RWPE1 (cell line): ENCODE data around the gene SHH.

ENCODE experiments used
- CTCF ChIA-PET: fragments of 350-600 bp; sonication (Branson Sonifier 250); formaldehyde crosslinking; extraction: SDS; loops from one replicate; lab custom pipeline; 2021; lab: Yijun Ruan, JAX
- POLR2A ChIA-PET: fragments of 400-600 bp; formaldehyde crosslinking; extraction: SDS; loops from one replicate; lab custom pipeline; 2020; ENCODE audit warnings: antibody characterized with exemption; ENCODE audit not compliant: low non-redundant PET; lab: Yijun Ruan, JAX
- DNase-seq: peaks from one replicate; pipeline ENCODE4 v3.0.0; 2012; ENCODE audit warnings: low spot score
- H3K27ac ChIP-seq: fragments of 450-650 bp; 2 replicates; pipeline ENCODE4 v1.5.1; 2017
- CTCF ChIP-seq: fragments of 450-650 bp; conservative IDR thresholded peaks from 2 replicates; pipeline ENCODE4 v1.5.1; 2017; ENCODE audit warnings: low read depth, mild to moderate bottlenecking

Gene SHH

GRCh38 chr7:155856656-155857055, 44.4 kb upstream of the SHH start:
- H3K27ac ChIP-seq: no peak overlapping the region
- no peak for TF ChIP-seq CTCF
- ChIA-PET CTCF (no interaction called here), POLR2A (no interaction called here)
- DNase-seq: no peak

- ChIA-PET CTCF (interaction anchor here (0.5 to 0.7 kb wide), 2 partner anchors 806 to 974 kb away, joined by 3 to 5 read pairs; no protein-coding TSS in a partner anchor), POLR2A (no interaction called here)
- H3K27ac ChIP-seq: no peak overlapping the region
- no peak for DNase-seq
- no peak for TF ChIP-seq CTCF
Measured at GRCh38 chr7:155852426-155853301, 40.4 kb upstream of the SHH start.

GRCh38 chr7:155851892-155852291, 39.6 kb upstream of the SHH start:
- DNase-seq: no peak
- no peak for TF ChIP-seq CTCF
- ChIA-PET POLR2A (no interaction called here), CTCF (no interaction called here)
- no peak overlapping the region for H3K27ac ChIP-seq

- H3K27ac ChIP-seq: no peak overlapping the region
- POLR2A ChIA-PET: no interaction called here
- CTCF ChIA-PET: no interaction called here
- no peak for DNase-seq
- no peak for TF ChIP-seq CTCF
Measured at GRCh38 chr7:155850766-155851678, 38.8 kb upstream of the SHH start.

GRCh38 chr7:155850001-155850436, 37.8 kb upstream of the SHH start:
- no peak for TF ChIP-seq CTCF
- POLR2A ChIA-PET: no interaction called here
- no peak for DNase-seq
- CTCF ChIA-PET: interaction anchor here (0.7 kb wide), 1 partner anchor 162 kb away, joined by 3 read pairs; no protein-coding TSS in a partner anchor
- no peak overlapping the region for H3K27ac ChIP-seq
